Activated CD4-positive, alpha-beta T cell treated with anti-CD3 and anti-CD28 coated beads, Interleukin-2, amount 10 ng/mL, durations not matched to agents 24 days and 14 days (primary cell): Measurements from ENCODE around the gene DLG2. TPM values are rescaled to one million over a fixed set of nuclear protein-coding genes. Genes with fewer than 3 reads are reported as not detected.
"Not testable (repeated sequence)": the region's sequence is repeated elsewhere in the genome, so short reads cannot be mapped to it uniquely, and the experiment has no call there.

Source experiments
- DNase-seq: peaks from one replicate; pipeline ENCODE4 v3.0.0; 2022
- H3K27ac Mint-ChIP-seq: one replicate; pipeline ENCODE4 v1.8.0; 2022; ENCODE audit warnings: mild to moderate bottlenecking, mixed read lengths
- H3K27me3 Mint-ChIP-seq: one replicate; pipeline ENCODE4 v1.8.0; 2022; ENCODE audit warnings: mixed read lengths
- H3K36me3 Mint-ChIP-seq: one replicate; pipeline ENCODE4 v1.8.0; 2022; ENCODE audit warnings: low read depth, mild to moderate bottlenecking, mixed read lengths
- H3K4me1 Mint-ChIP-seq: one replicate; pipeline ENCODE4 v1.8.0; 2021; ENCODE audit warnings: mixed read lengths
- H3K4me3 Mint-ChIP-seq: one replicate; pipeline ENCODE4 v1.8.0; 2022; ENCODE audit warnings: mild to moderate bottlenecking, moderate library complexity, mixed read lengths
- H3K9me3 Mint-ChIP-seq: one replicate; pipeline ENCODE4 v1.8.0; 2021; ENCODE audit warnings: mixed read lengths
- intact Hi-C: fragments of 100-400 bp; cut with micrococcal nuclease; formaldehyde crosslinking; loops from one replicate; pipeline ENCODE4 v1.15.1; 2023
- total RNA-seq: library from RNA; stranded (reverse); gene quantifications from 2 replicates; pipeline ENCODE4 v1.2.3, GENCODE V29; 2022

Gene DLG2
- total RNA-seq, 1 donor from 2014 or later, result 1.0 TPM

- Mint-ChIP-seq H3K9me3 (no peaks in the 10 kb centered on the region), H3K36me3 (no peaks in the 10 kb centered on the region), H3K4me3 (no peak overlapping the region), H3K27me3 (no peaks in the 10 kb centered on the region), H3K27ac (no peak overlapping the region), H3K4me1 (no peaks in the 10 kb centered on the region)
- no peak for DNase-seq
- intact Hi-C loops, result no loop called here
Measured at GRCh38 chr11:83467837-83468236, 2159.3 kb downstream of the DLG2 start.

GRCh38 chr11:83464160-83464944 lies 2162.8 kb downstream of the DLG2 start:
- H3K27me3 Mint-ChIP-seq, result no peaks in the 10 kb centered on the region
- H3K4me3 Mint-ChIP-seq, result no peak overlapping the region
- H3K4me1 Mint-ChIP-seq, result no peaks in the 10 kb centered on the region
- H3K9me3 Mint-ChIP-seq, result no peaks in the 10 kb centered on the region
- no peak overlapping the region for H3K27ac Mint-ChIP-seq
- intact Hi-C loops, result no loop called here
- H3K36me3 Mint-ChIP-seq, result no peaks in the 10 kb centered on the region
- no peak for DNase-seq

- Mint-ChIP-seq H3K27me3 (no peaks in the 10 kb centered on the region), H3K4me3 (no peak overlapping the region), H3K27ac (no peak overlapping the region), H3K9me3 (no peaks in the 10 kb centered on the region), H3K4me1 (no peaks in the 10 kb centered on the region), H3K36me3 (no peaks in the 10 kb centered on the region)
- intact Hi-C loops, result no loop called here
- DNase-seq, result no peak
Measured at GRCh38 chr11:83459798-83460197, 2167.3 kb downstream of the DLG2 start.

- Mint-ChIP-seq H3K9me3 (no peaks in the 10 kb centered on the region), H3K4me1 (no peaks in the 10 kb centered on the region), H3K27me3 (no peaks in the 10 kb centered on the region), H3K36me3 (no peaks in the 10 kb centered on the region), H3K27ac (no peak overlapping the region), H3K4me3 (no peak overlapping the region)
- intact Hi-C loops, result no loop called here
- DNase-seq, result no peak
Measured at GRCh38 chr11:83456566-83456965, 2170.6 kb downstream of the DLG2 start.

GRCh38 chr11:83456075-83456474 lies 2171.1 kb downstream of the DLG2 start:
- H3K27me3 Mint-ChIP-seq, result no peaks in the 10 kb centered on the region
- intact Hi-C loops, result no loop called here
- no peak overlapping the region for H3K4me3 Mint-ChIP-seq
- H3K36me3 Mint-ChIP-seq, result no peaks in the 10 kb centered on the region
- no peak for DNase-seq
- no peaks in the 10 kb centered on the region for H3K9me3 Mint-ChIP-seq
- no peaks in the 10 kb centered on the region for H3K4me1 Mint-ChIP-seq
- H3K27ac Mint-ChIP-seq, result no peak overlapping the region

- Mint-ChIP-seq H3K4me1 (no peaks in the 10 kb centered on the region), H3K27ac (no peak overlapping the region), H3K27me3 (no peaks in the 10 kb centered on the region), H3K36me3 (no peaks in the 10 kb centered on the region), H3K9me3 (no peaks in the 10 kb centered on the region), H3K4me3 (no peak overlapping the region)
- intact Hi-C loops, result no loop called here
- DNase-seq, result no peak
Measured at GRCh38 chr11:83455356-83455755, 2171.8 kb downstream of the DLG2 start.

GRCh38 chr11:83454674-83455073 lies 2172.5 kb downstream of the DLG2 start:
- Mint-ChIP-seq H3K4me3 (no peak overlapping the region), H3K27me3 (no peaks in the 10 kb centered on the region), H3K27ac (no peak overlapping the region), H3K9me3 (no peaks in the 10 kb centered on the region), H3K36me3 (no peaks in the 10 kb centered on the region), H3K4me1 (no peaks in the 10 kb centered on the region)
- intact Hi-C loops, result no loop called here
- DNase-seq, result no peak

- Mint-ChIP-seq H3K27me3 (no peaks in the 10 kb centered on the region), H3K4me3 (no peak overlapping the region), H3K27ac (no peak overlapping the region), H3K9me3 (no peaks in the 10 kb centered on the region), H3K36me3 (no peaks in the 10 kb centered on the region), H3K4me1 (no peaks in the 10 kb centered on the region)
- no peak for DNase-seq
- intact Hi-C loops, result no loop called here
Measured at GRCh38 chr11:83449338-83449913, 2177.7 kb downstream of the DLG2 start.

GRCh38 chr11:83448686-83449085 lies 2178.5 kb downstream of the DLG2 start:
- Mint-ChIP-seq H3K9me3 (no peaks in the 10 kb centered on the region), H3K4me3 (no peak overlapping the region)

GRCh38 chr11:83443880-83444279 lies 2183.3 kb downstream of the DLG2 start:
- H3K4me3 Mint-ChIP-seq, H3K27me3 Mint-ChIP-seq, H3K4me1 Mint-ChIP-seq, H3K9me3 Mint-ChIP-seq, intact Hi-C loops, DNase-seq, H3K27ac Mint-ChIP-seq, H3K36me3 Mint-ChIP-seq: not testable (repeated sequence)

More at GRCh38 chr11:83448686-83449085, 2178.5 kb downstream of the DLG2 start:
- intact Hi-C loops, result no loop called here
- Mint-ChIP-seq H3K27ac (no peak overlapping the region), H3K27me3 (no peaks in the 10 kb centered on the region), H3K4me1 (no peaks in the 10 kb centered on the region), H3K36me3 (no peaks in the 10 kb centered on the region)
- DNase-seq, result no peak

- Mint-ChIP-seq H3K4me3 (no peak overlapping the region), H3K27ac (no peak overlapping the region), H3K36me3 (no peaks in the 10 kb centered on the region), H3K4me1 (no peaks in the 10 kb centered on the region), H3K9me3 (no peaks in the 10 kb centered on the region), H3K27me3 (no peaks in the 10 kb centered on the region)
- intact Hi-C loops, result no loop called here
- DNase-seq, result no peak
Measured at GRCh38 chr11:83441601-83442000, 2185.5 kb downstream of the DLG2 start.

- H3K36me3 Mint-ChIP-seq, result no peaks in the 10 kb centered on the region
- no peak overlapping the region for H3K27ac Mint-ChIP-seq
- no peaks in the 10 kb centered on the region for H3K27me3 Mint-ChIP-seq
- H3K4me3 Mint-ChIP-seq, result no peak overlapping the region
- intact Hi-C loops, result no loop called here
- H3K9me3 Mint-ChIP-seq, result no peaks in the 10 kb centered on the region
- H3K4me1 Mint-ChIP-seq, result no peaks in the 10 kb centered on the region
- DNase-seq, result no peak
Measured at GRCh38 chr11:83441171-83441570, 2186.0 kb downstream of the DLG2 start.

GRCh38 chr11:83438438-83438837 lies 2188.7 kb downstream of the DLG2 start:
- Mint-ChIP-seq H3K4me3 (no peak overlapping the region), H3K36me3 (no peaks in the 10 kb centered on the region), H3K4me1 (no peaks in the 10 kb centered on the region), H3K27me3 (no peaks in the 10 kb centered on the region), H3K27ac (no peak overlapping the region), H3K9me3 (no peaks in the 10 kb centered on the region)
- intact Hi-C loops, result no loop called here
- no peak for DNase-seq

GRCh38 chr11:83437939-83438338 lies 2189.2 kb downstream of the DLG2 start:
- no peak for DNase-seq
- no peaks in the 10 kb centered on the region for H3K36me3 Mint-ChIP-seq
- intact Hi-C loops, result no loop called here
- H3K4me1 Mint-ChIP-seq, result no peaks in the 10 kb centered on the region
- no peak overlapping the region for H3K4me3 Mint-ChIP-seq
- H3K27ac Mint-ChIP-seq, result no peak overlapping the region
- no peaks in the 10 kb centered on the region for H3K27me3 Mint-ChIP-seq
- no peaks in the 10 kb centered on the region for H3K9me3 Mint-ChIP-seq

- no peaks in the 10 kb centered on the region for H3K36me3 Mint-ChIP-seq
- no peak for DNase-seq
- H3K4me1 Mint-ChIP-seq, result no peaks in the 10 kb centered on the region
- H3K9me3 Mint-ChIP-seq, result no peaks in the 10 kb centered on the region
- no peak overlapping the region for H3K4me3 Mint-ChIP-seq
- intact Hi-C loops, result no loop called here
- no peak overlapping the region for H3K27ac Mint-ChIP-seq
- no peaks in the 10 kb centered on the region for H3K27me3 Mint-ChIP-seq
Measured at GRCh38 chr11:83436855-83437254, 2190.3 kb downstream of the DLG2 start.
